ENCODE measurements around the gene UBE2M.

DNA sequence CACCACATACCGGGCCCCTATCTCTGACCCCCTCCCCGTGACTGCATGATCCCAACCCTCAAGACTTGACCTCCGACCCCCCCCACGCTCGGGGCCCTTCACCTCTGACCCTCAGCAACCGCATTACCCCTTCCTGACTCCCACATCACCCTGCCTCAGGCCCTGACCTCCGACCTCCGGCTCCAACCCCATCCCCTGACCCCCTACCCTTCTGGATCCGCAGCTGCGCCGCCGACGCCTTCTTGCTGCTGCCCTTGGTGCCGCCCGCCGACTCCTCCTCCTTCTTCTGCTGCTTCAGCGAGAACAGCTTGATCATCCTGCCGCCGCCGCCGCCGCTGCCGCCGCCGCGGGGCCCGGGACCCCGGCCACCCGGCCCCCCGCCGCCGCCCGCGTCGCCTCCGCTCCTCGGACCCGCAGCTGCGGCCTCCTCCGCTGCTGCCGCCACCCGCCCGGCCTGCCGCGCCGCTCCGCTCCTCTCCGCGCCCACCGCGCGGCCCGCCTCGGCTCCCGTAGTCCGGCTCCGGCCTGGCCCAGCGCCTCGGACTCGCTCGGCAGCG, at the start of gene UBE2M:
- TF ChIP-seq, protein P1, sequence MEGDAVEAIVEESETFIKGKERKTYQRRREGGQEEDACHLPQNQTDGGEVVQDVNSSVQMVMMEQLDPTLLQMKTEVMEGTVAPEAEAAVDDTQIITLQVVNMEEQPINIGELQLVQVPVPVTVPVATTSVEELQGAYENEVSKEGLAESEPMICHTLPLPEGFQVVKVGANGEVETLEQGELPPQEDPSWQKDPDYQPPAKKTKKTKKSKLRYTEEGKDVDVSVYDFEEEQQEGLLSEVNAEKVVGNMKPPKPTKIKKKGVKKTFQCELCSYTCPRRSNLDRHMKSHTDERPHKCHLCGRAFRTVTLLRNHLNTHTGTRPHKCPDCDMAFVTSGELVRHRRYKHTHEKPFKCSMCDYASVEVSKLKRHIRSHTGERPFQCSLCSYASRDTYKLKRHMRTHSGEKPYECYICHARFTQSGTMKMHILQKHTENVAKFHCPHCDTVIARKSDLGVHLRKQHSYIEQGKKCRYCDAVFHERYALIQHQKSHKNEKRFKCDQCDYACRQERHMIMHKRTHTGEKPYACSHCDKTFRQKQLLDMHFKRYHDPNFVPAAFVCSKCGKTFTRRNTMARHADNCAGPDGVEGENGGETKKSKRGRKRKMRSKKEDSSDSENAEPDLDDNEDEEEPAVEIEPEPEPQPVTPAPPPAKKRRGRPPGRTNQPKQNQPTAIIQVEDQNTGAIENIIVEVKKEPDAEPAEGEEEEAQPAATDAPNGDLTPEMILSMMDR (IDR thresholded peaks at IDR 0.05; ENCODE audit: borderline replicate concordance, extremely low read depth, low read length, poor library complexity, severe bottlenecking) = no peak
- no peak for TF ChIP-seq EZH2 (IDR thresholded peaks at IDR 0.05; ENCODE audit: borderline replicate concordance, low read depth, low read length, severe bottlenecking)

Data from DND-41 (cell line).